Cerebellar nuclear complex (tissue), 1 donor: ENCODE measurements around the gene MGA.
A peak's percentile ranks its signal among the peaks of the same experiment; 100 is the strongest.

Experiments
- DNase-seq, 2 experiments: peaks; one replicate each; lab custom pipeline; 2025; lab: John Stamatoyannopoulos, UW

MGA gene

GRCh38 chr15:41806291-41807181, 146.3 kb downstream of the MGA start:
- no peak for DNase-seq

- DNase-seq = no peak
Observed at GRCh38 chr15:41809121-41809520, 148.9 kb downstream of the MGA start.

GRCh38 chr15:41809526-41810220, 149.5 kb downstream of the MGA start:
- peak in 1 of 2 experiments; percentile 29 for DNase-seq

DNA sequence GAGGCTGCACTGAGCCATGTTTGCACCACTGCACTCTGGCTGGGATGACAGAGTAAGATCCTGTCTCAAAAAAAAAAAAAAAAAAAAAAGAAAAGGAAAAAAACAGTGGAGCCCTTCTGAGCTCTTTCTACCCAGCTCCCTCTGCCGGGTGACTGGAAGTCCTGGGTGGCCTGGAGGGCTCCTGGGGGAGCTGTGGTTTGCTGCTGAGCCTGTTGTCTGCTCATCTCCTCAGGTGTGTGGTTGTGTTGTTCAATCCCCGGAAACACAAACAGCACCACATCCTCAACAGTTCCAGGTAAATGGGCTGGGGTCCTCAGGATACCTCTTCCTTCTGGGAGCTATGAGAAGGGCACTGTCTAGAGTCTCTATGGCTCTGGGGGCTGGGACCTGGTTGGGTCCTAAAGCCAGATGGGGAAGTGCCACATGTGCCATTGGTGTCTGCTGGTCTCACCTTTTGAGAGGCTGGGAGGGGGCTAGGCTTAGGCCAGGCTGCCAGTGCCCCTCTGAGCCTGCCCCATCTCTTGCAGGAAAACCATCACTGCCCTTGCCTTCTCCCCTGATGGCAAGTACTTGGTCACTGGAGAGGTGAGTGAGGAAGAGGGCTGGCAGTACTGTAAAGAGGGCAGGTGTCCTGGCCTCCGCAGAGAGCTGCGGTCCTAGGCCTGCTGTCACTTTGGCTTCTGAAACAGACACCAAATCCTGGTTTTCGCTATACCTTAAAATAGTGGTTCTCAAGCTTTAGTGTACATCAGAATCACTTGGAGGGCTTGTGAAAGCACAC, 150.6 kb downstream of the MGA start:
- DNase-seq = no peak

DNA sequence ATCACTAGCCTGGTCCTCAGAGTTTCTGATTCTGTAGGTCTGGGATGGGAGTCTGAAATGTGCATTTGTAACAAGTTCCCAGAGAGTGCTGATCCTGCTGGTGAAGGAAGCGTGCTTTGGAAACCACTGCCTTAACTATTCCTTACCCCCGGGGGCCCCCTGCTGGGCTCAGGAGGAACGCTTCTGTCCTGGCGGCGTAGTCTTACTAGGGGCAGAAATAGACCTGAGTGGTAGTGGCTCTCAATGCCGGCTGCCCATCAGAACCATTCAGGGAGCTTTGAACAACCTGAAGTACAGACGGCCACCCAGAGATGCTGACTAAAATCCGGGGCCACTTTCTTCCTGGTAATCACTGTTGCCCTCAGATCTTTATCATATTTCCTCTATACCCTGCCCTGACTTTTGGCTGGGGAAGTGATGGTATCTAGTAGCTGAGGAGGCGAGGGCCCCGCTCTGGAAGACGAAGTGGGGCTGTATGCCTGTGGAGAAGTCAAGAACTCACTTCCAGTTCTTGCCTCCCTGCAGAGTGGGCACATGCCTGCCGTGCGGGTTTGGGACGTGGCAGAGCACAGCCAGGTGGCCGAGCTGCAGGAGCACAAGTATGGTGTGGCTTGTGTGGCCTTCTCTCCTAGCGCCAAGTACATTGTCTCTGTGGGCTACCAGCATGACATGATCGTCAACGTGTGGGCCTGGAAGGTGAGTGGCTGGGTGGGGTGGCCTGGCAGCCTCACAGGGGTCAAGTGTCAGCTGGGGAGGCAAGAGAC, 151.4 kb downstream of the MGA start:
- peak in 1 of 2 experiments; percentile 52 for DNase-seq

DNA sequence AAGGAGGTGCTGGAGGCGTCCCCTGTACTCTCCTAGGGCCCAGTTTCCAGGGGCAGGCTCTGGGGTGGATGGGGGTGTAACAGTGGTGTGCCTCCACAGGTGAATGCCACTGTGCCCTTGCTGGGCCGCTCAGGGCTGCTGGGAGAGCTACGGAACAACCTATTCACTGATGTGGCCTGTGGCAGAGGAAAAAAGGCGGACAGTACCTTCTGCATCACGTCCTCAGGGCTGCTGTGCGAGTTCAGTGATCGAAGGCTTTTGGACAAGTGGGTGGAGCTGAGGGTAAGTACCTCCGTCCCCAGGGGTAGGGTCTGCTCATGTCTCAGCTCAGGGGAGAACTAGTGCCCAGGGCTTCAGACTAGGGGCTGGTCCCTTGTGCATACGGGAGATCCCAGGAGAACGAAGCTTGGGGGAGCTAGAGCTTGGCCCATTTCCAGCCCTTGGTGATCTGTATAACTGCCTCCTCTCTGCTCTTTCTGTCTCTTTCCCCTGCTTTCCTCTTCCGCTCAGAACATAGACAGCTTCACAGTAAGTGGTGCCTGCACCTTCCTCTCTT, 152.7 kb downstream of the MGA start:
- DNase-seq = no peak

- no peak for DNase-seq
Observed at GRCh38 chr15:41813426-41813825, 153.2 kb downstream of the MGA start.

GRCh38 chr15:41814534-41814933, 154.3 kb downstream of the MGA start:
- no peak for DNase-seq

- DNase-seq = no peak
Observed at GRCh38 chr15:41816788-41817187, 156.6 kb downstream of the MGA start.

GRCh38 chr15:41817327-41817726, 157.1 kb downstream of the MGA start:
- no peak for DNase-seq

- no peak for DNase-seq
Observed at GRCh38 chr15:41817781-41818180, 157.6 kb downstream of the MGA start.

DNA sequence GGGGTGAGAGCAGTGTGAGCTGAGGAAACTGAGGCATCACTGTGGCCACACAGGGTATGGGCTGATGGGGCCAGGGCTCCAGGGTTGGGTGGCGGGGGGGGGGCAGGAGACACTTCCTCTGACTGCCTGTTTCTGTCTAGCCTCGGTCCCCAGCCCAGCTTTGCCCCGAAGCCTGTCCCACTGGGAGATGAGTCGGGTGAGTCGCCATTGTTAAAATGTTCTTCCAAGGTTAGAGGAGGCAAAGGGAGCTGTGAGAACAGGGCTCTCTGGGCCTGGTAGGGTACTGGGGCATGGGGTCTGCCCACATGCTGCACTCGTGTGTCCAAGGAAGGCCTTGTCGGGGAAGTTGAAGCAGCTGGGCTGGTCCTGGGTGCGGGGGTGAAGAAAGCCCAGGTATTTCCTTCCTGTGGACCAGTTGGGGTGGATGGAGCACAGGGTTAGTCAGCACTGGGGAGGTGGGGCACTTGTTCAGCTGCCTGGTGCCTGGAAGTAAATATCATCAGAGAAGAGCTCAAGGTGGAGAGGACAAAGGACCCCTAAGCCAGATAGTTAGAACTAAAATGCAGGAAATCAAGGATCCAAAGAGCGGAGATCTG, 159.3 kb downstream of the MGA start:
- DNase-seq = no peak

DNA sequence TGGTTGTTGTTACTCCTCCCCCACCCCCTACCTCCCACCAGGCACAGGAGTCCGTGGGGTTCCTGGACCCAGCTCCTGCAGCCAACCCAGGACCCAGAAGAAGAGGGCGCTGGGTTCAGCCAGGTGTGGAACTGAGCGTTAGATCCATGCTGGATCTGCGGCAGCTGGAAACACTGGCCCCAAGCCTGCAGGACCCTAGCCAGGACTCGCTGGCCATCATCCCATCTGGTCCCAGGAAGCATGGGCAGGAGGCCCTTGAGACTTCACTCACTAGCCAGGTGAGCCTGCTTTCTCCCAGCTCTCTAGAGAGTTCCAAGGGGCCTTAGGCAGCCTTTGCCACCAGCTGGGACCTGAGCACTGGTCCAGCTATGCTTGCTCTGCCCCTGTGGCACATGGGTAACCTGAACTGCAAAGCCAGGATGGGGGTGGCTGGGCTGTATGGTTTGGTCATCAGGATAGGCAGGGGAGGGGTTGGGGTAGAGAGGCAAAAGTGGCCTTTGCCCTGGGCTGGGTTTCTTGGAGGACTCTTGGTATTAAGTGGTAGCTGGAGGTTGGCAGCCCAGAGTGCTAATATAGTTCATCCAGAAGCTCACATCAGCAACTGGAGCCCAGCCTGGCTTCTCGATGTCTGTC, 160.7 kb downstream of the MGA start:
- no peak for DNase-seq

GRCh38 chr15:41821831-41822230, 161.6 kb downstream of the MGA start:
- no peak for DNase-seq

DNA sequence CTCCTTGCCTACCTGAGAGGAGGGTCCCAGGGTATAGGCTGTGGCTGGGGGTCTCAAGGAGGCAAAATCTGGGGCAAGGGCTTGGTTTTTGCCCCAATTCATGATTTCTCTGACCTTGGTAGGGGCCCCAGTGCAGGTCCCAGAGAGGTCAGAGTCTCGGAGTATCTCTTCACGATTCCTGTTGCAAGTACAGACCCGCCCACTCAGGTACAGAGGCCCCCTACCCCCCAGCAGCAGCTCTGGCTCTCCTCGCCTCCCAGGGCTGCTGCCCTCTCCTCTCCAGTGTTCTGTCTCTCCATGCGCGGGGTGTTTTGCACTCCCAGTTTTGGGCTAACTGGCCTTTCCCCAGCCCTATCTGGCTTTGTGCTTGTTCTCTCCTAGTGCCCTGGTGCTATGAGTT, 162.3 kb downstream of the MGA start:
- DNase-seq = no peak
